Fibroblast of skin of left quadriceps (primary cell): Measurements from ENCODE around the gene GRM6.

ENCODE experiments used
- DNase-seq, 2 experiments: peaks; one replicate each; pipeline ENCODE4 v3.0.0-alpha.2; 2013; ENCODE audit warnings: low read depth in 2 of 2

GRM6 gene

GRCh38 chr5:178994580-178995340 lies at the start of gene GRM6:
TSS of gene GRM6 (minus strand) at chr5:178995320. CDS start at chr5:178994944, 376 bp downstream.
- DNase-seq: no peak

- DNase-seq: no peak
These were observed 49.6 kb upstream of the GRM6 start for GRCh38 chr5:179044765-179045164.

- DNase-seq: no peak
These were observed 38.0 kb upstream of the GRM6 start for GRCh38 chr5:179033004-179033580.

- peak; percentile 89 to 91 for DNase-seq
These were observed 28.5 kb upstream of the GRM6 start, which contains the start of gene ZNF879 for GRCh38 chr5:179023528-179024189. TSS of gene ZNF879 (plus strand) at chr5:179023804. CDS start at chr5:179025005, 1,201 bp downstream.

GRCh38 chr5:179008667-179009066 lies 13.5 kb upstream of the GRM6 start:
- no peak for DNase-seq

- no peak for DNase-seq
These were observed 11.4 kb upstream of the GRM6 start for GRCh38 chr5:179006564-179006963.

GRCh38 chr5:178998441-178998840 lies 3.3 kb upstream of the GRM6 start:
- DNase-seq: no peak

GRCh38 chr5:178997191-178997590 lies 2.1 kb upstream of the GRM6 start:
- no peak for DNase-seq

GRCh38 chr5:178996156-178996555 lies 1.0 kb upstream of the GRM6 start:
- DNase-seq: no peak

GRCh38 chr5:178995341-178995690 lies 196 bp upstream of the GRM6 start:
- no peak for DNase-seq

- DNase-seq: no peak
These were observed 1.1 kb downstream of the GRM6 start for GRCh38 chr5:178993955-178994579.

GRCh38 chr5:178993236-178993765 lies 1.8 kb downstream of the GRM6 start:
- no peak for DNase-seq

GRCh38 chr5:178992291-178992895 lies 2.7 kb downstream of the GRM6 start:
- no peak for DNase-seq

- no peak for DNase-seq
These were observed 3.7 kb downstream of the GRM6 start for GRCh38 chr5:178991190-178992145.

GRCh38 chr5:178990491-178990890 lies 4.6 kb downstream of the GRM6 start:
- no peak for DNase-seq

- no peak for DNase-seq
These were observed 5.8 kb downstream of the GRM6 start for GRCh38 chr5:178989311-178989710.

- no peak for DNase-seq
These were observed 6.5 kb downstream of the GRM6 start for GRCh38 chr5:178988436-178989220.

- no peak for DNase-seq
These were observed 8.7 kb downstream of the GRM6 start for GRCh38 chr5:178986326-178986960.
